Esophagus mucosa (tissue), 1 donor: ENCODE data around the gene RHCG. TPM values are rescaled to one million over a fixed set of nuclear protein-coding genes. Genes with fewer than 3 reads are reported as not detected.
"Not testable (repeated sequence)": the region's sequence is repeated elsewhere in the genome, so short reads cannot be mapped to it uniquely, and the experiment has no call there.

Experiments used
- ATAC-seq: fragments of 200-7000 bp; cut with Tn5 transposase; one replicate; pipeline ENCODE4 v1.9.1; 2020
- total RNA-seq: library from RNA; stranded (reverse); gene quantifications from one replicate; pipeline ENCODE4 v1.2.4, GENCODE V29; 2023
- donor health status: DM: yes; HTN: yes; CAD: no.

The RHCG gene
- total RNA-seq, 1 donor from 2014 or later, result 4,298 TPM

- peak; percentile 1 for ATAC-seq
These were observed 18.8 kb downstream of the RHCG start for GRCh38 chr15:89477411-89478242.

GRCh38 chr15:89475661-89476060, 20.7 kb downstream of the RHCG start:
- no peak for ATAC-seq

GRCh38 chr15:89472785-89473256, 23.6 kb downstream of the RHCG start:
- ATAC-seq, result peak; percentile 1

GRCh38 chr15:89469426-89470096, 26.8 kb downstream of the RHCG start:
- peak; percentile 6 for ATAC-seq

- ATAC-seq, result not testable (repeated sequence)
These were observed 27.6 kb downstream of the RHCG start for GRCh38 chr15:89468813-89469212.

GRCh38 chr15:89463113-89463512, 33.3 kb downstream of the RHCG start:
- ATAC-seq, result peak; percentile 1

- ATAC-seq, result peak; percentile 1
These were observed 34.0 kb downstream of the RHCG start for GRCh38 chr15:89462198-89462912.

GRCh38 chr15:89461386-89461785, 35.0 kb downstream of the RHCG start:
- peak; percentile 4 for ATAC-seq

- ATAC-seq, result peak; percentile 0
These were observed 36.3 kb downstream of the RHCG start for GRCh38 chr15:89460048-89460447.

GRCh38 chr15:89459271-89460038, 36.9 kb downstream of the RHCG start:
- peak; percentile 0 for ATAC-seq

GRCh38 chr15:89458440-89458839, 37.9 kb downstream of the RHCG start:
- peak; percentile 0 for ATAC-seq

GRCh38 chr15:89457086-89457485, 39.3 kb downstream of the RHCG start:
- no peak for ATAC-seq

- no peak for ATAC-seq
These were observed 40.8 kb downstream of the RHCG start for GRCh38 chr15:89455535-89455934.

GRCh38 chr15:89452330-89452836, 44.0 kb downstream of the RHCG start:
- ATAC-seq, result peak; percentile 3

GRCh38 chr15:89451846-89452245, 44.5 kb downstream of the RHCG start:
- ATAC-seq, result no peak

GRCh38 chr15:89450076-89451006, 46.0 kb downstream of the RHCG start:
- peak; percentile 3 for ATAC-seq

- peak; percentile 4 for ATAC-seq
These were observed 47.6 kb downstream of the RHCG start for GRCh38 chr15:89448825-89449224.

- no peak for ATAC-seq
These were observed 48.7 kb downstream of the RHCG start for GRCh38 chr15:89447676-89448075.

- no peak for ATAC-seq
These were observed 50.0 kb downstream of the RHCG start for GRCh38 chr15:89446255-89446891.

- ATAC-seq, result no peak
These were observed 50.9 kb downstream of the RHCG start for GRCh38 chr15:89445518-89445917.
